CD4-positive, alpha-beta T cell (primary cell): ENCODE data around the gene EDRF1. TPM values are rescaled to one million over a fixed set of nuclear protein-coding genes. Genes with fewer than 3 reads are reported as not detected.

Source experiments
- ATAC-seq: fragments of 200-7000 bp; cut with Tn5 transposase; one replicate; pipeline ENCODE4 v1.10.0; 2022; ENCODE audit warnings: mild to moderate bottlenecking; ENCODE audit not compliant: poor library complexity
- CTCF ChIA-PET: fragments of 350-600 bp; sonication (Branson Sonifier 250); formaldehyde crosslinking; loops from one replicate; lab custom pipeline; 2021; ENCODE audit warnings: antibody characterized with exemption, inconsistent platforms; lab: Charles Lee
- POLR2A ChIA-PET: fragments of 350-600 bp; sonication (Branson Sonifier 250); formaldehyde crosslinking; loops from one replicate; lab custom pipeline; 2021; ENCODE audit warnings: antibody characterized with exemption, inconsistent platforms; lab: Charles Lee
- DNase-seq, 14 experiments: peaks; one replicate each; pipeline ENCODE4 v3.0.0-alpha.2; 2013 to 2020; ENCODE audit warnings: mixed read lengths in 2 of 14
- H3K27ac ChIP-seq, 2 donors: one replicate each; pipeline versions ENCODE4 v1.5.1 to v1.7.0; 2013; ENCODE audit warnings: low read length in 2 of 2, low read depth in 1 of 2, mild to moderate bottlenecking in 1 of 2
- H3K27me3 ChIP-seq, 2 experiments: 1 replicate in 1 of 2; 2 replicates in 1 of 2; pipeline versions ENCODE4 v1.6.1 to v1.7.0; 2013; ENCODE audit warnings: low read length in 2 of 2, control low read depth in 1 of 2, mild to moderate bottlenecking in 1 of 2, moderate library complexity in 1 of 2; ENCODE audit not compliant: insufficient read depth in 2 of 2, control insufficient read depth in 1 of 2
- H3K36me3 ChIP-seq: one replicate; pipeline ENCODE4 v1.6.1; 2013; ENCODE audit warnings: low read length, control low read depth; ENCODE audit not compliant: insufficient read depth
- H3K4me1 ChIP-seq: one replicate; pipeline ENCODE4 v1.6.1; 2013; ENCODE audit warnings: low read length, control low read depth; ENCODE audit not compliant: insufficient read depth
- H3K4me3 ChIP-seq: one replicate; pipeline ENCODE4 v1.5.1; 2013; ENCODE audit warnings: mild to moderate bottlenecking, low read length, moderate library complexity
- H3K9me3 ChIP-seq, 2 experiments: 1 replicate in 1 of 2; 2 replicates in 1 of 2; pipeline versions ENCODE4 v1.6.1 to v1.7.0; 2013; ENCODE audit warnings: low read length in 2 of 2, mild to moderate bottlenecking in 2 of 2, control low read depth in 1 of 2, moderate library complexity in 1 of 2; ENCODE audit not compliant: control insufficient read depth in 1 of 2, insufficient read depth in 1 of 2
- H3K27ac Mint-ChIP-seq: one replicate; pipeline ENCODE4 v1.8.0; 2020; ENCODE audit warnings: mixed read lengths
- H3K27me3 Mint-ChIP-seq: one replicate; pipeline ENCODE4 v1.8.0; 2021; ENCODE audit warnings: mixed read lengths
- H3K36me3 Mint-ChIP-seq: one replicate; pipeline ENCODE4 v1.8.0; 2021; ENCODE audit warnings: low read depth, mixed read lengths
- H3K4me1 Mint-ChIP-seq: one replicate; pipeline ENCODE4 v1.8.0; 2021; ENCODE audit warnings: low read depth, mixed read lengths
- H3K4me3 Mint-ChIP-seq: one replicate; pipeline ENCODE4 v1.8.0; 2020; ENCODE audit warnings: mild to moderate bottlenecking, mixed read lengths
- H3K9me3 Mint-ChIP-seq: one replicate; pipeline ENCODE4 v1.8.0; 2020; ENCODE audit warnings: mixed read lengths
- CTCF ChIP-seq: fragments of 200-600 bp; IDR thresholded peaks from one replicate; pipeline ENCODE4 v1.8.0; 2022; ENCODE audit warnings: antibody characterized with exemption, mild to moderate bottlenecking
- intact Hi-C, 2 experiments: fragments of 100-400 bp; cut with DNase I in 1 of 2; cut with micrococcal nuclease in 1 of 2; formaldehyde crosslinking; loops; one replicate each; pipeline versions ENCODE4 v1.15.1 to v1.9.0; 2023 to 2025; cut with DNase I, micrococcal nuclease
- total RNA-seq, 174 experiments: library from RNA in 2 of 174; stranded (reverse) in 2 of 174; gene quantifications; one replicate each; pipeline ENCODE4 v1.2.3 and lab custom pipeline; 2021 to 2026

Gene EDRF1
- total RNA-seq, 2 experiments from 2014 or later: 39.0 to 39.8 TPM

- Histone ChIP-seq H3K36me3 (no peaks in the 10 kb centered on the region), H3K27me3 (no peaks in the 10 kb centered on the region), H3K4me3 (no peak overlapping the region), H3K27ac (no peak overlapping the region), H3K9me3 (peaks cover 0 to 9% of the 10 kb centered on the region in 2 experiments), H3K4me1 (no peaks in the 10 kb centered on the region)
- CTCF ChIA-PET: no interaction called here
- DNase-seq (no peak), ATAC-seq (no peak)
- Mint-ChIP-seq H3K27me3 (peaks cover 5% of the 10 kb centered on the region), H3K9me3 (no peaks in the 10 kb centered on the region), H3K4me1 (no peaks in the 10 kb centered on the region), H3K36me3 (no peaks in the 10 kb centered on the region), H3K4me3 (no peak overlapping the region), H3K27ac (no peak overlapping the region)
- POLR2A ChIA-PET: no interaction called here
- TF ChIP-seq CTCF: no peak
- intact Hi-C loops: no loop called here
Observed at GRCh38 chr10:125778556-125778955, 59.0 kb downstream of the EDRF1 start.

GRCh38 chr10:125779403-125780327 is 60.2 kb downstream of the EDRF1 start:
- Histone ChIP-seq H3K27ac (no peak overlapping the region), H3K27me3 (no peaks in the 10 kb centered on the region), H3K36me3 (no peaks in the 10 kb centered on the region), H3K9me3 (peaks cover 0 to 4% of the 10 kb centered on the region in 2 experiments), H3K4me3 (no peak overlapping the region), H3K4me1 (no peaks in the 10 kb centered on the region)
- no peaks in the 10 kb centered on the region for H3K36me3 Mint-ChIP-seq
- DNase-seq (no peak), ATAC-seq (no peak)
- intact Hi-C loops: no loop called here
- no peak overlapping the region for H3K4me3 Mint-ChIP-seq
- no peaks in the 10 kb centered on the region for H3K4me1 Mint-ChIP-seq
- no peak for TF ChIP-seq CTCF
- H3K27ac Mint-ChIP-seq: no peak overlapping the region
- peaks cover 5% of the 10 kb centered on the region for H3K27me3 Mint-ChIP-seq
- POLR2A ChIA-PET: no interaction called here
- no peaks in the 10 kb centered on the region for H3K9me3 Mint-ChIP-seq
- CTCF ChIA-PET: no interaction called here

- intact Hi-C loops: no loop called here
Observed at GRCh38 chr10:125781374-125781773, 61.9 kb downstream of the EDRF1 start.

More at GRCh38 chr10:125781374-125781773, 61.9 kb downstream of the EDRF1 start:
- TF ChIP-seq CTCF: no peak
- Histone ChIP-seq H3K4me3 (no peak overlapping the region), H3K4me1 (no peaks in the 10 kb centered on the region), H3K9me3 (no peaks in the 10 kb centered on the region), H3K36me3 (no peaks in the 10 kb centered on the region), H3K27me3 (no peaks in the 10 kb centered on the region), H3K27ac (no peak overlapping the region)
- ChIA-PET CTCF (no interaction called here), POLR2A (no interaction called here)
- ATAC-seq (no peak), DNase-seq (no peak)
- H3K27ac Mint-ChIP-seq: no peak overlapping the region
- peaks cover 2% of the 10 kb centered on the region for H3K27me3 Mint-ChIP-seq
- H3K4me1 Mint-ChIP-seq: no peaks in the 10 kb centered on the region
- no peak overlapping the region for H3K4me3 Mint-ChIP-seq
- H3K36me3 Mint-ChIP-seq: no peaks in the 10 kb centered on the region
- no peaks in the 10 kb centered on the region for H3K9me3 Mint-ChIP-seq
